ENCODE measurements around the gene PPP1R13B. TPM values are rescaled to one million over a fixed set of nuclear protein-coding genes. Genes with fewer than 3 reads are reported as not detected.

The PPP1R13B gene
- total and polyA plus RNA-seq, 8 donors = 20.9 to 33.9 (median 26.9) TPM

DNA sequence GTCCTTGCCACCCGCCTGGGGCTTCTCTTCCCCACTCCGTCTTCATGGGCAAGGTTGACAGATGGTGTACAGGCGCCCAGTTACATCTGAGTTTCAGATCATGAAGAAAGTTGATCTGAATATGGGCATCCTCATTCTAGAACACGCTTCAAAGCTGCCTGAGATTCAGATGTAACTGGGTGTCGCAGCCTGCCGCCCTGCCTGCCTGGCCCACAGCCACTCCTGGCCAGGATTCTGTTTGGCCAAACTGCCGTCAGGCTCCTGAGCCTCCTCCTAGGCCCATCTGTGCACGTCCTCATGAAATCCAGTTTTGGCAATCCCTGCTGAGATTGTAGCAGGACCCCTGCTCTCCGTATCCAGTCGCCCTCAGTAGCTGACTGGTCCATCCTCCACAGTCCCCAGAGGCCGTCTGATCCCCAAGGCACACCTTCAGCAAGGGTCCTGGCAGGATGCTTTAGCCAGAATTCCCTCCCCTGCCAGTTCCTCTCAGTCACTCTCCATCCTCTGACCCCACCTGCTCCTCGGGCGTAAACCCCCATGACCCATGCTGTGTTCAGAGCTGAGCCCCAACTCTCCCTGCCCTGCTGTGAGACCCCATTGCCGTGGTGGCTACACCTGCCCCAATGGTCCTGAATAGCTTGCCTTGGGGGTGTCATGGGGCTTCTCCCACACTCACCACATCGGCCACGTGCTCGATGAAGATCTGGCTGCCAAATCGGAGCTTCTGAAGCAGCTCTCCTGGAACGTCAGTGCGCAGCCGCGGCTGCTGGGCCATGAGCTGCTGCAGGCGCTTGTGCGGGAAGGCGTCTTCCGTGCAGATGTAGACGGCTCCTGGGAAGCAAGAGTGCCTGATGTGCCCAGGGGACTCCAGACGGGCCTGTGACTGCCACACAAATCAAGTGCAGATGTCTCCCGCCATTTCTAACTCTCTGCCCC is 144.6 kb downstream of the PPP1R13B start:
- Histone ChIP-seq H3K36me3 (peaks cover 0 to 8% (median 0%) of the 10 kb centered on the region in 3 donors), H3K27ac (no peak overlapping the region), H3K27me3 (no peaks in the 10 kb centered on the region), H3K4me1 (peaks cover 0 to 10% (median 3%) of the 10 kb centered on the region in 3 donors), H3K4me3 (no peak overlapping the region), H3K9me3 (no peaks in the 10 kb centered on the region)
- TF ChIP-seq, protein P1, sequence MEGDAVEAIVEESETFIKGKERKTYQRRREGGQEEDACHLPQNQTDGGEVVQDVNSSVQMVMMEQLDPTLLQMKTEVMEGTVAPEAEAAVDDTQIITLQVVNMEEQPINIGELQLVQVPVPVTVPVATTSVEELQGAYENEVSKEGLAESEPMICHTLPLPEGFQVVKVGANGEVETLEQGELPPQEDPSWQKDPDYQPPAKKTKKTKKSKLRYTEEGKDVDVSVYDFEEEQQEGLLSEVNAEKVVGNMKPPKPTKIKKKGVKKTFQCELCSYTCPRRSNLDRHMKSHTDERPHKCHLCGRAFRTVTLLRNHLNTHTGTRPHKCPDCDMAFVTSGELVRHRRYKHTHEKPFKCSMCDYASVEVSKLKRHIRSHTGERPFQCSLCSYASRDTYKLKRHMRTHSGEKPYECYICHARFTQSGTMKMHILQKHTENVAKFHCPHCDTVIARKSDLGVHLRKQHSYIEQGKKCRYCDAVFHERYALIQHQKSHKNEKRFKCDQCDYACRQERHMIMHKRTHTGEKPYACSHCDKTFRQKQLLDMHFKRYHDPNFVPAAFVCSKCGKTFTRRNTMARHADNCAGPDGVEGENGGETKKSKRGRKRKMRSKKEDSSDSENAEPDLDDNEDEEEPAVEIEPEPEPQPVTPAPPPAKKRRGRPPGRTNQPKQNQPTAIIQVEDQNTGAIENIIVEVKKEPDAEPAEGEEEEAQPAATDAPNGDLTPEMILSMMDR (IDR thresholded peaks at IDR 0.05) = no peak
- peak in 2 of 6 donors; percentile 15 to 55 for DNase-seq
- ATAC-seq = no peak
- intact Hi-C loops (cut with DNase I) = no loop called here
- WGBS, 2 donors = 90 to 94% methylated on average over 29 of the region's 29 CpGs
- FAIRE-seq = no peak

DNA sequence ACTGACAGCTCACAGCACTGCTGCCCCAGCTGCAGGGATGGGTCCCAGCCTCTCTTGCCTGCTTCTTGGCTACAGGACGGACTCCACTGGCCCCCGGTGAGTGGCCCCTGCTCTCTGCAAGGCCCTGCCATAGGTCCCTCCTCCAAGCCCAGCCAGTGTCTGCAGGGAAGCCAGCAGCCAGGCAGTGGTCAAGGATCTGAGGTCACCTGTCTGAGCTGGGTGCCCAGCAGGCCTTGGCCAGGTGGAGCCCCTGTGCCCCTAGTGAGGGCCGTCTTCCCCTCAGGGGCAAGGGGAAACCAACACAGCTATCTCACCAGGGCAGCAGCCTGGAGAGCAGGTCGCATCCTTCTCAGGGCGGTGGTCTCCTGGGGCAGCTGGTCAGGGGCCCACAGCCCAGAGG is 145.3 kb downstream of the PPP1R13B start:
- FAIRE-seq (no peak), ATAC-seq (no peak), DNase-seq (peak in 1 of 6 donors; percentile 76)
- H3K9me3 ChIP-seq = no peaks in the 10 kb centered on the region
- no peak overlapping the region for H3K27ac ChIP-seq
- WGBS, 2 donors = 80 to 86% methylated on average over 5 of the region's 5 CpGs
- peaks cover 0 to 8% (median 0%) of the 10 kb centered on the region in 3 donors for H3K36me3 ChIP-seq
- no peaks in the 10 kb centered on the region for H3K27me3 ChIP-seq
- TF ChIP-seq, protein P1 (IDR thresholded peaks at IDR 0.05) = no peak
- intact Hi-C loops (cut with DNase I) = no loop called here
- H3K4me1 ChIP-seq = peaks cover 0 to 11% (median 3%) of the 10 kb centered on the region in 3 donors
- H3K4me3 ChIP-seq = no peak overlapping the region

DNA sequence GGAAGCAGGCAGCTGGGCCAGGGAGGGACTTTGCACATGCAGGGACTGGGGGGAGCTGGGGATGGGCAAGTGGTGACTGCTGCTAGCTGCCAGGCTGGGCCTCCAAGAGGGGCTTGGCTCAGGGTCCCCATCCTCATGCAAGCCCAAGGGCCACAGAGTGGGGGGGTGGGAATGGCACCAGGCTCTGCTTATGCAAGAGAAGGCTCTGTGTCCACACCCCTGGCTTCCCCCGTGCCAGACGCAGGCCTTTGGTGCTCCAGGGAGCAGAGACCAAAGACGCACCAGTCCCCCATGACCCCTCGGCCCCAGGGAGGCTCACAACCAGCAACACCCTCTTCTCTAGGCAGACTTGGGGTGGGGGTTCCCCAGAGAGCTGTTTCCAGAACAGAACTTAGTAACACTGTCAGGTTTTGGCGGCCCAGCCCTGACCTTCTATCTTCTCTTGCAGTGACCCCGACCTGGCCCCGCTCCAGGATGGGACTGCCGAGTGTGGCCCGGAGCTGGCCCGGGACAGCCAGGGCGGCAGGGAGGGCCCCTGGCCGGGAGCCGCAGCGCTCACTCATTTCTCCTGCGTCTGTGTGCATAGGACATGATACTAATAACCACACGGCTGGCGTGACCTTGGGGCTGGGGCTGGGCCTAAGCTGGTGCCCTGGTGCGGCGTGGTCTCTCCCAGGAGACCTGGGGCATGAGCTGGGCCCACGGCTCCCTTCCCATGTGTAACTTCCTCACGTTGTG is 146.5 kb downstream of the PPP1R13B start:
- Histone ChIP-seq H3K27me3 (no peaks in the 10 kb centered on the region), H3K9me3 (no peaks in the 10 kb centered on the region), H3K36me3 (peaks cover 0 to 8% (median 0%) of the 10 kb centered on the region in 3 donors), H3K27ac (no peak overlapping the region), H3K4me3 (no peak overlapping the region), H3K4me1 (peaks cover 0 to 11% (median 3%) of the 10 kb centered on the region in 3 donors)
- no peak for FAIRE-seq
- ATAC-seq = no peak
- intact Hi-C loops (cut with DNase I) = no loop called here
- WGBS, 2 donors = 83 to 84% methylated on average over 21 of the region's 21 CpGs
- TF ChIP-seq, protein P1 (IDR thresholded peaks at IDR 0.05) = no peak
- DNase-seq = peak in 1 of 6 donors; percentile 79

DNA sequence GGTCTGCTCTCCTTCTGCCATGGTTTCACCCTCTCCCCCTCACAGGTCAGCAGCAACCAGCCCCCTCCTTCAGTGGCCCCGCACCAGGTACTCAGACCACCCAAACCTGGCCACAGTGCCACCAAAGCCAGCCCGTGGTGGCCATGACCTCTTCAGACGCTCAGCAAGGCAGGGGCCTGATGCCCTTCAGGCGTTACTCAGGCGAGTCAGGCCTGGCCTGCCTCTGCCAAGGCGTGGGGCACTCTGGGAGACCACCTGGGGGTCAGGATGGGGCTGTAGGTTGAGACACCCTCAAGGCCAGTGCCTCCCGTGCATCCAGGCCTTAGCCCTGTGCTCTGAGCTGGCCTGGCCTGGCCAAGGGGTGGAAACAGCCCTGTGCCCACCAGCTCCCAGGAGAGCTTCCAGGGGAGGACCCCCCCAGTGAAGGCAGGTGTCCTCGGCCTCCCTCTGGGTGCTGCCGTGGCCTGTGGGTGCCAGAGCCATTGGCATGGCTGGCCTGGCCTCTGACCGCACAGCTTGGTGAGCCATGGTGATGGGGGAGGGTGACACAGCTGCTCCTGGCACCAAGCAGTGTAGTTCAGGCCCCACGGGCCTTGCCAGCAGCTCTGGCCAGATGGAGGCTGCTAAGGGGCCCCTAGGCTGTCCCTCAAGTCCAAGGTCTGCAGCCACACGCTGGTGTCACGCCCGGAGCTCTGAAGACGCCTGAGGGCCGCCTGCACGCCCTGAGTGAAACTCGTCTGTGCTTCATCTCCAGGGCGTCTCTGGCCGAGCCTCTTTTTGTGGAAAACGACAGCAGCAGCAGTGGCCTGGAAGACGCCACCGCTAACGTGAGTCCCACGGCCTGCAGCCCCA is 147.2 kb downstream of the PPP1R13B start:
- DNase-seq (peak in 1 of 6 donors; percentile 76), ATAC-seq (no peak), FAIRE-seq (no peak)
- Histone ChIP-seq H3K4me1 (peaks cover 0 to 11% (median 3%) of the 10 kb centered on the region in 3 donors), H3K36me3 (peaks cover 0 to 8% (median 0%) of the 10 kb centered on the region in 3 donors), H3K4me3 (no peak overlapping the region), H3K27me3 (no peaks in the 10 kb centered on the region), H3K9me3 (no peaks in the 10 kb centered on the region), H3K27ac (no peak overlapping the region)
- 83 to 84% methylated on average over 25 of the region's 25 CpGs for WGBS, 2 donors
- TF ChIP-seq, protein P1 (IDR thresholded peaks at IDR 0.05) = no peak
- intact Hi-C loops (cut with DNase I) = no loop called here
